ENCODE measurements around the gene VPS26C. TPM values are rescaled to one million over a fixed set of nuclear protein-coding genes. Genes with fewer than 3 reads are reported as not detected.
A peak's percentile ranks its signal among the peaks of the same experiment; 100 is the strongest.
"Not testable (repeated sequence)": the region's sequence is repeated elsewhere in the genome, so short reads cannot be mapped to it uniquely, and the experiment has no call there.

The VPS26C gene
- total RNA-seq, 2 experiments from 2014 or later = 31.8 to 36.0 TPM

- Mint-ChIP-seq H3K36me3 (ENCODE audit: low read depth) (peaks cover 66% of the 10 kb centered on the region), H3K27me3 (no peaks in the 10 kb centered on the region), H3K27ac (peak overlapping the region; percentile 58), H3K4me1 (ENCODE audit: low read depth) (peaks cover 63% of the 10 kb centered on the region), H3K4me3 (no peak overlapping the region), H3K9me3 (no peaks in the 10 kb centered on the region)
- POLR2A ChIA-PET = no interaction called here
- intact Hi-C loops (cut with DNase I, micrococcal nuclease) = loop anchor here (5.0 to 10.0 kb wide), 3 partner anchors 152 to 238 kb away; partner anchors contain the start of genes PIGP (in 1 of the 2) and TTC3 (in 1 of the 2)
- Histone ChIP-seq H3K27me3 (ENCODE audit: control insufficient read depth in 1 of 2, insufficient read depth in 2 of 2, low read length in 2 of 2) (no peaks in the 10 kb centered on the region), H3K4me1 (ENCODE audit: insufficient read depth, low read length) (peaks cover 52% of the 10 kb centered on the region), H3K27ac (ENCODE audit: low read depth in 1 of 2, low read length in 2 of 2) (peak overlapping the region in 1 of 2 donors; percentile 37), H3K36me3 (ENCODE audit: insufficient read depth, low read length) (peaks cover 37% of the 10 kb centered on the region), H3K9me3 (ENCODE audit: control insufficient read depth in 1 of 2, insufficient read depth in 1 of 2, low read length in 2 of 2) (no peaks in the 10 kb centered on the region), H3K4me3 (ENCODE audit: low read length) (no peak overlapping the region)
- DNase-seq = no peak
- CTCF ChIA-PET = no interaction called here
- no peak for TF ChIP-seq CTCF (IDR thresholded peaks at IDR 0.05)
- no peak for ATAC-seq (ENCODE audit: poor library complexity)
Observed at GRCh38 chr21:37223804-37224345, 43.3 kb downstream of the VPS26C start.

DNA sequence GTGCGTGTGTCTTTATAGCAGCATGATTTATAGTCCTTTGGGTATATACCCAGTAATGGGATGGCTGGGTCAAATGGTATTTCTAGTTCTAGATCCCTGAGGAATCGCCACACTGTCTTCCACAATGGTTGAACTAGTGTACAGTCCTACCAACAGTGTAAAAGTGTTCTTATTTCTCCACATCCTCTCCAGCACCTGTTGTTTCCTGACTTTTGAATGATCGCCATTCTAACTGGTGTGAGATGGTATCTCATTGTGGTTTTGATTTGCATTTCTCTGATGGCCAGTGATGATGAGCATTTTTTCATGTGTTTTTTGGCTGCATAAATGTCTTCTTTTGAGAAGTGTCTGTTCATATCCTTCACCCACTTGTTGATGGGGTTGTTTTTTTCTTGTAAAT, 44.9 kb downstream of the VPS26C start:
- Mint-ChIP-seq H3K36me3 (ENCODE audit: low read depth) (peaks cover 49% of the 10 kb centered on the region), H3K4me3 (peak overlapping the region; percentile 65), H3K4me1 (ENCODE audit: low read depth) (peaks cover 66% of the 10 kb centered on the region), H3K27ac (peak overlapping the region; percentile 33)
- intact Hi-C loops (cut with DNase I, micrococcal nuclease) = loop anchor here (5.0 to 10.0 kb wide), 3 partner anchors 150 to 240 kb away; partner anchors contain the start of genes PIGP (in 1 of the 2) and TTC3 (in 1 of the 2)
- peaks cover 52% of the 10 kb centered on the region for H3K4me1 ChIP-seq (ENCODE audit: insufficient read depth, low read length)
- POLR2A ChIA-PET; H3K27ac ChIP-seq (ENCODE audit: low read depth in 1 of 2, low read length in 2 of 2); H3K27me3 ChIP-seq (ENCODE audit: control insufficient read depth in 1 of 2, insufficient read depth in 2 of 2, low read length in 2 of 2); ATAC-seq (ENCODE audit: poor library complexity); CTCF ChIA-PET; H3K9me3 ChIP-seq (ENCODE audit: control insufficient read depth in 1 of 2, insufficient read depth in 1 of 2, low read length in 2 of 2); H3K9me3 Mint-ChIP-seq; DNase-seq; H3K27me3 Mint-ChIP-seq; H3K4me3 ChIP-seq (ENCODE audit: low read length): not testable (repeated sequence)
- H3K36me3 ChIP-seq (ENCODE audit: insufficient read depth, low read length) = peaks cover 20% of the 10 kb centered on the region

GRCh38 chr21:37220981-37221664, 46.0 kb downstream of the VPS26C start:
- Histone ChIP-seq H3K9me3 (ENCODE audit: control insufficient read depth in 1 of 2, insufficient read depth in 1 of 2, low read length in 2 of 2) (no peaks in the 10 kb centered on the region), H3K36me3 (ENCODE audit: insufficient read depth, low read length) (peaks cover 10% of the 10 kb centered on the region), H3K27ac (ENCODE audit: low read depth in 1 of 2, low read length in 2 of 2) (peak overlapping the region; percentile 84 to 86), H3K27me3 (ENCODE audit: control insufficient read depth in 1 of 2, insufficient read depth in 2 of 2, low read length in 2 of 2) (no peaks in the 10 kb centered on the region), H3K4me1 (ENCODE audit: insufficient read depth, low read length) (peaks cover 49% of the 10 kb centered on the region), H3K4me3 (ENCODE audit: low read length) (peak overlapping the region; percentile 91)
- H3K27ac Mint-ChIP-seq = peak overlapping the region; percentile 90
- no peaks in the 10 kb centered on the region for H3K9me3 Mint-ChIP-seq
- peak overlapping the region; percentile 86 for H3K4me3 Mint-ChIP-seq
- DNase-seq (peak; percentile 83 to 97 (median 92)), ATAC-seq (ENCODE audit: poor library complexity) (peak; percentile 81)
- intact Hi-C loops (cut with DNase I, micrococcal nuclease) = loop anchor here (1.0 to 10.0 kb wide), 10 partner anchors 38 to 342 kb away; partner anchors contain the start of genes DYRK1A (in 1 of the 2), PIGP (in 1 of the 2), TTC3 (in 1 of the 2) and VPS26C (in 1 of the 2)
- ChIA-PET CTCF (interaction anchor here (1.5 to 1.6 kb wide), 2 partner anchors 38 to 343 kb away, joined by 4 read pairs; no protein-coding TSS in a partner anchor), POLR2A (interaction anchor here (0.6 to 3.0 kb wide), 3 partner anchors 36 to 343 kb away, joined by 4 to 23 read pairs (median 7); partner anchors contain the start of gene VPS26C)
- H3K27me3 Mint-ChIP-seq = no peaks in the 10 kb centered on the region
- TF ChIP-seq CTCF (IDR thresholded peaks at IDR 0.05) = no peak
- peaks cover 58% of the 10 kb centered on the region for H3K4me1 Mint-ChIP-seq (ENCODE audit: low read depth)
- H3K36me3 Mint-ChIP-seq (ENCODE audit: low read depth) = peaks cover 39% of the 10 kb centered on the region

All from CD4-positive, alpha-beta T cell (primary cell).